Neural cell (in vitro differentiated cells): ENCODE measurements around the gene PRKAG2. TPM values are rescaled to one million over a fixed set of nuclear protein-coding genes. Genes with fewer than 3 reads are reported as not detected.

ENCODE experiments used
- H2AFZ ChIP-seq: fragments of 200-600, 300-800 bp; sonication (generic), shearing (Covaris generic); 2 replicates; pipeline ENCODE4 v1.6.0; 2014; ENCODE audit warnings: low read depth, mild to moderate bottlenecking, antibody characterized with exemption, low read length, moderate library complexity
- H3F3A ChIP-seq: fragments of 200-600 bp; shearing (Covaris generic); 2 replicates; pipeline ENCODE4 v1.6.1; 2016; ENCODE audit warnings: mild to moderate bottlenecking, moderate library complexity, mixed read lengths, antibody characterized with exemption, low read length; ENCODE audit not compliant: insufficient read depth, poor library complexity, severe bottlenecking
- H3K27ac ChIP-seq: fragments of 200-600, 300-800 bp; sonication (generic), shearing (Covaris generic); 2 replicates; pipeline ENCODE4 v1.5.1; 2014; ENCODE audit warnings: mild to moderate bottlenecking, low read length, moderate library complexity
- H3K27me3 ChIP-seq: fragments of 300-800, 200-600 bp; sonication (generic), shearing (Covaris generic); 2 replicates; pipeline ENCODE4 v1.6.0; 2014; ENCODE audit warnings: mild to moderate bottlenecking, low read depth, low read length, moderate library complexity; ENCODE audit not compliant: insufficient read depth
- H3K36me3 ChIP-seq: fragments of 300-800, 200-600 bp; sonication (generic), shearing (Covaris generic); 2 replicates; pipeline ENCODE4 v1.5.1; 2014; ENCODE audit warnings: mild to moderate bottlenecking, antibody characterized with exemption, low read length, moderate library complexity; ENCODE audit not compliant: insufficient read depth
- H3K4me2 ChIP-seq: fragments of 300-800, 200-600 bp; sonication (generic), shearing (Covaris generic); 2 replicates; pipeline ENCODE4 v1.6.0; 2014; ENCODE audit warnings: mild to moderate bottlenecking, low read length
- H3K4me3 ChIP-seq: fragments of 300-800, 200-600 bp; sonication (generic), shearing (Covaris generic); 2 replicates; pipeline ENCODE4 v1.5.1; 2014; ENCODE audit warnings: mild to moderate bottlenecking, low read length, moderate library complexity
- H3K79me2 ChIP-seq: fragments of 200-600 bp; shearing (Covaris generic); replicated peaks from 2 replicates; pipeline ENCODE4 v1.6.0; 2014; ENCODE audit warnings: mild to moderate bottlenecking, low read length, moderate library complexity; ENCODE audit not compliant: insufficient read depth
- H3K9ac ChIP-seq: fragments of 300-800, 200-600 bp; sonication (generic), shearing (Covaris generic); 2 replicates; pipeline ENCODE4 v1.6.1; 2016; ENCODE audit warnings: mild to moderate bottlenecking, low read length, mixed read lengths
- H3K9me2 ChIP-seq: fragments of 200-600 bp; shearing (Covaris generic); 2 replicates; pipeline ENCODE4 v1.6.1; 2016; ENCODE audit warnings: mild to moderate bottlenecking, low read length, mixed read lengths; ENCODE audit not compliant: insufficient read depth
- H3K9me3 ChIP-seq: fragments of 200-600, 300-800 bp; sonication (generic), shearing (Covaris generic); 2 replicates; pipeline ENCODE4 v1.6.1; 2016; ENCODE audit warnings: mild to moderate bottlenecking, mixed run types, low read length, moderate library complexity, mixed read lengths
- H4K20me1 ChIP-seq: fragments of 200-600 bp; shearing (Covaris generic); 2 replicates; pipeline ENCODE4 v1.6.1; 2016; ENCODE audit warnings: mild to moderate bottlenecking, mixed run types; ENCODE audit not compliant: insufficient read depth
- CTCF ChIP-seq: fragments of 450-650 bp; IDR thresholded peaks from 2 replicates; pipeline ENCODE4 v1.5.1; 2014; ENCODE audit warnings: antibody characterized with exemption, mild to moderate bottlenecking, moderate library complexity; ENCODE audit not compliant: poor library complexity, severe bottlenecking
- EP300 ChIP-seq: fragments of 450-650 bp; conservative IDR thresholded peaks from 2 replicates; pipeline ENCODE4 v1.6.1; 2014; ENCODE audit warnings: antibody characterized with exemption, mild to moderate bottlenecking, moderate library complexity; ENCODE audit not compliant: poor library complexity, severe bottlenecking
- EZH2 ChIP-seq: fragments of 200-600, 300-800 bp; shearing (Covaris generic), sonication (generic); IDR thresholded peaks from 2 replicates; pipeline ENCODE4 v1.6.1; 2014; ENCODE audit warnings: antibody characterized with exemption, low read length, borderline replicate concordance, mild to moderate bottlenecking; ENCODE audit not compliant: insufficient read depth, poor library complexity, severe bottlenecking
- MXI1 ChIP-seq: fragments of 450-650 bp; conservative IDR thresholded peaks from 2 replicates; pipeline ENCODE4 v1.6.1; 2014; ENCODE audit warnings: antibody characterized with exemption, mild to moderate bottlenecking; ENCODE audit not compliant: poor library complexity, severe bottlenecking
- POLR2AphosphoS5 ChIP-seq: IDR thresholded peaks from 2 replicates; pipeline ENCODE4 v1.6.1; 2012
- RAD21 ChIP-seq: fragments of 450-650 bp; conservative IDR thresholded peaks from 2 replicates; pipeline ENCODE4 v1.6.1; 2014; ENCODE audit warnings: antibody characterized with exemption, mild to moderate bottlenecking, moderate library complexity
- REST ChIP-seq: IDR thresholded peaks from 2 replicates; pipeline ENCODE4 v1.6.1; 2012; ENCODE audit warnings: borderline replicate concordance
- SMC3 ChIP-seq: fragments of 450-650 bp; conservative IDR thresholded peaks from 2 replicates; pipeline ENCODE4 v1.6.1; 2014; ENCODE audit warnings: antibody characterized with exemption, mild to moderate bottlenecking, moderate library complexity; ENCODE audit not compliant: poor library complexity
- TAF1 ChIP-seq: IDR thresholded peaks from 2 replicates; pipeline ENCODE4 v1.6.1; 2012; ENCODE audit warnings: low read depth
- polyA plus RNA-seq: library from polyadenylated mRNA; depleted of rRNA; stranded (reverse); fragments of >200 nt; gene quantifications from 2 replicates; pipeline ENCODE4 v1.2.3, GENCODE V29; 2014

PRKAG2 gene
- polyA plus RNA-seq, 1 donor from 2014 or later, result 22.9 TPM

- H3K27ac ChIP-seq, result no peak overlapping the region
- no peaks in the 10 kb centered on the region for H4K20me1 ChIP-seq
- no peak overlapping the region for H3K4me3 ChIP-seq
- H3K4me2 ChIP-seq, result no peak overlapping the region
- peaks cover 4% of the 10 kb centered on the region for H3F3A ChIP-seq
- no peaks in the 10 kb centered on the region for H3K79me2 ChIP-seq
- H3K27me3 ChIP-seq, result no peaks in the 10 kb centered on the region
- no peaks in the 10 kb centered on the region for H3K36me3 ChIP-seq
- no peaks in the 10 kb centered on the region for H3K9me2 ChIP-seq
- H2AFZ ChIP-seq, result no peak overlapping the region
- TF ChIP-seq POLR2AphosphoS5, result no peak
- no peak for TF ChIP-seq EP300
- no peak for TF ChIP-seq MXI1
- TF ChIP-seq EZH2, result no peak
- TF ChIP-seq SMC3, result no peak
- TF ChIP-seq REST, result no peak
- TF ChIP-seq TAF1, result no peak
- no peak for TF ChIP-seq CTCF
- TF ChIP-seq RAD21, result no peak
- H3K9ac ChIP-seq, result no peak overlapping the region
- H3K9me3 ChIP-seq, result no peaks in the 10 kb centered on the region
Observed at GRCh38 chr7:151637781-151638261, 239.1 kb downstream of the PRKAG2 start.

GRCh38 chr7:151634643-151635042 lies 242.3 kb downstream of the PRKAG2 start:
- no peak for TF ChIP-seq MXI1
- TF ChIP-seq REST, result no peak
- no peak for TF ChIP-seq TAF1
- TF ChIP-seq CTCF, result no peak
- no peak for TF ChIP-seq POLR2AphosphoS5
- TF ChIP-seq RAD21, result no peak
- TF ChIP-seq EP300, result no peak
- no peak for TF ChIP-seq EZH2
- no peak for TF ChIP-seq SMC3
- no peak overlapping the region for H3K27ac ChIP-seq
- no peaks in the 10 kb centered on the region for H3K9me3 ChIP-seq
- H3K9ac ChIP-seq, result no peak overlapping the region
- no peak overlapping the region for H3K4me3 ChIP-seq
- H4K20me1 ChIP-seq, result no peaks in the 10 kb centered on the region
- H3K27me3 ChIP-seq, result no peaks in the 10 kb centered on the region
- H3F3A ChIP-seq, result peaks cover 8% of the 10 kb centered on the region
- no peaks in the 10 kb centered on the region for H3K9me2 ChIP-seq
- no peaks in the 10 kb centered on the region for H3K36me3 ChIP-seq
- no peak overlapping the region for H3K4me2 ChIP-seq
- H3K79me2 ChIP-seq, result peaks cover 2% of the 10 kb centered on the region
- H2AFZ ChIP-seq, result no peak overlapping the region
